Measurements from ENCODE around the gene PACSIN2. TPM values are rescaled to one million over a fixed set of nuclear protein-coding genes. Genes with fewer than 3 reads are reported as not detected.

PACSIN2 gene
- total and polyA plus RNA-seq, 2 of the 13 experiments (the other 11 are each of a cell fraction or from before 2014, with no cell fraction given) = 54.1 to 68.8 TPM

GRCh38 chr22:42994917-42995562 is 19.9 kb downstream of the PACSIN2 start (continued):
- TF ChIP-seq, protein P1, sequence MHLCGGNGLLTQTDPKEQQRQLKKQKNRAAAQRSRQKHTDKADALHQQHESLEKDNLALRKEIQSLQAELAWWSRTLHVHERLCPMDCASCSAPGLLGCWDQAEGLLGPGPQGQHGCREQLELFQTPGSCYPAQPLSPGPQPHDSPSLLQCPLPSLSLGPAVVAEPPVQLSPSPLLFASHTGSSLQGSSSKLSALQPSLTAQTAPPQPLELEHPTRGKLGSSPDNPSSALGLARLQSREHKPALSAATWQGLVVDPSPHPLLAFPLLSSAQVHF (CRISPR knock-in tag; IDR thresholded peaks at IDR 0.05) = no peak
- TF ChIP-seq ZNF549 (CRISPR knock-in tag; IDR thresholded peaks at IDR 0.05) (no peak), ELF4 (CRISPR knock-in tag; IDR thresholded peaks at IDR 0.05; ENCODE audit: borderline replicate concordance) (no peak), ZNF260 (CRISPR knock-in tag; IDR thresholded peaks at IDR 0.05; ENCODE audit: borderline replicate concordance, low read depth) (no peak), ZNF207 (IDR thresholded peaks at IDR 0.05; ENCODE audit: borderline replicate concordance) (no peak), CCDC6 (CRISPR knock-in tag; IDR thresholded peaks at IDR 0.05) (peak; percentile 74; the same call in 1 of the 2 replicates), TEAD2 (CRISPR knock-in tag; IDR thresholded peaks at IDR 0.05) (no peak), ZNF512B (CRISPR knock-in tag; IDR thresholded peaks at IDR 0.05; ENCODE audit: borderline replicate concordance) (peak; percentile 56; the same call in 1 of the 2 replicates), GZF1 (CRISPR knock-in tag; IDR thresholded peaks at IDR 0.05) (no peak), ZBTB34 (CRISPR knock-in tag; IDR thresholded peaks at IDR 0.05) (no peak), HOXA3 (CRISPR knock-in tag; IDR thresholded peaks at IDR 0.05) (0 out of 2 replicates have a peak, but pooled peaks have one; percentile 66), MTA1 (CRISPR knock-in tag; IDR thresholded peaks at IDR 0.05; ENCODE audit: borderline replicate concordance) (peak; percentile 31), ZSCAN22 (CRISPR knock-in tag; IDR thresholded peaks at IDR 0.05) (no peak)
- TF ChIP-seq, protein P2, sequence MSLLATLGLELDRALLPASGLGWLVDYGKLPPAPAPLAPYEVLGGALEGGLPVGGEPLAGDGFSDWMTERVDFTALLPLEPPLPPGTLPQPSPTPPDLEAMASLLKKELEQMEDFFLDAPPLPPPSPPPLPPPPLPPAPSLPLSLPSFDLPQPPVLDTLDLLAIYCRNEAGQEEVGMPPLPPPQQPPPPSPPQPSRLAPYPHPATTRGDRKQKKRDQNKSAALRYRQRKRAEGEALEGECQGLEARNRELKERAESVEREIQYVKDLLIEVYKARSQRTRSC (CRISPR knock-in tag; IDR thresholded peaks at IDR 0.05; ENCODE audit: low read depth) = 0 out of 2 replicates have a peak, but pooled peaks have one; percentile 46
- TF ChIP-seq, protein P3, sequence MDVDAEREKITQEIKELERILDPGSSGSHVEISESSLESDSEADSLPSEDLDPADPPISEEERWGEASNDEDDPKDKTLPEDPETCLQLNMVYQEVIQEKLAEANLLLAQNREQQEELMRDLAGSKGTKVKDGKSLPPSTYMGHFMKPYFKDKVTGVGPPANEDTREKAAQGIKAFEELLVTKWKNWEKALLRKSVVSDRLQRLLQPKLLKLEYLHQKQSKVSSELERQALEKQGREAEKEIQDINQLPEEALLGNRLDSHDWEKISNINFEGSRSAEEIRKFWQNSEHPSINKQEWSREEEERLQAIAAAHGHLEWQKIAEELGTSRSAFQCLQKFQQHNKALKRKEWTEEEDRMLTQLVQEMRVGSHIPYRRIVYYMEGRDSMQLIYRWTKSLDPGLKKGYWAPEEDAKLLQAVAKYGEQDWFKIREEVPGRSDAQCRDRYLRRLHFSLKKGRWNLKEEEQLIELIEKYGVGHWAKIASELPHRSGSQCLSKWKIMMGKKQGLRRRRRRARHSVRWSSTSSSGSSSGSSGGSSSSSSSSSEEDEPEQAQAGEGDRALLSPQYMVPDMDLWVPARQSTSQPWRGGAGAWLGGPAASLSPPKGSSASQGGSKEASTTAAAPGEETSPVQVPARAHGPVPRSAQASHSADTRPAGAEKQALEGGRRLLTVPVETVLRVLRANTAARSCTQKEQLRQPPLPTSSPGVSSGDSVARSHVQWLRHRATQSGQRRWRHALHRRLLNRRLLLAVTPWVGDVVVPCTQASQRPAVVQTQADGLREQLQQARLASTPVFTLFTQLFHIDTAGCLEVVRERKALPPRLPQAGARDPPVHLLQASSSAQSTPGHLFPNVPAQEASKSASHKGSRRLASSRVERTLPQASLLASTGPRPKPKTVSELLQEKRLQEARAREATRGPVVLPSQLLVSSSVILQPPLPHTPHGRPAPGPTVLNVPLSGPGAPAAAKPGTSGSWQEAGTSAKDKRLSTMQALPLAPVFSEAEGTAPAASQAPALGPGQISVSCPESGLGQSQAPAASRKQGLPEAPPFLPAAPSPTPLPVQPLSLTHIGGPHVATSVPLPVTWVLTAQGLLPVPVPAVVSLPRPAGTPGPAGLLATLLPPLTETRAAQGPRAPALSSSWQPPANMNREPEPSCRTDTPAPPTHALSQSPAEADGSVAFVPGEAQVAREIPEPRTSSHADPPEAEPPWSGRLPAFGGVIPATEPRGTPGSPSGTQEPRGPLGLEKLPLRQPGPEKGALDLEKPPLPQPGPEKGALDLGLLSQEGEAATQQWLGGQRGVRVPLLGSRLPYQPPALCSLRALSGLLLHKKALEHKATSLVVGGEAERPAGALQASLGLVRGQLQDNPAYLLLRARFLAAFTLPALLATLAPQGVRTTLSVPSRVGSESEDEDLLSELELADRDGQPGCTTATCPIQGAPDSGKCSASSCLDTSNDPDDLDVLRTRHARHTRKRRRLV (CRISPR knock-in tag; IDR thresholded peaks at IDR 0.05) = no peak
- TF ChIP-seq, protein P4, sequence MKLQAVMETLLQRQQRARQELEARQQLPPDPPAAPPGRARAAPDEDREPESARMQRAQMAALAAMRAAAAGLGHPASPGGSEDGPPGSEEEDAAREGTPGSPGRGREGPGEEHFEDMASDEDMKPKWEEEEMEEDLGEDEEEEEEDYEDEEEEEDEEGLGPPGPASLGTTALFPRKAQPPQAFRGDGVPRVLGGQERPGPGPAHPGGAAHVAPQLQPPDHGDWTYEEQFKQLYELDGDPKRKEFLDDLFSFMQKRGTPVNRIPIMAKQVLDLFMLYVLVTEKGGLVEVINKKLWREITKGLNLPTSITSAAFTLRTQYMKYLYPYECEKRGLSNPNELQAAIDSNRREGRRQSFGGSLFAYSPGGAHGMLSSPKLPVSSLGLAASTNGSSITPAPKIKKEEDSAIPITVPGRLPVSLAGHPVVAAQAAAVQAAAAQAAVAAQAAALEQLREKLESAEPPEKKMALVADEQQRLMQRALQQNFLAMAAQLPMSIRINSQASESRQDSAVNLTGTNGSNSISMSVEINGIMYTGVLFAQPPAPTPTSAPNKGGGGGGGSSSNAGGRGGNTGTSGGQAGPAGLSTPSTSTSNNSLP (IDR thresholded peaks at IDR 0.05; ENCODE audit: low read depth, low read length) = 0 out of 2 replicates have a peak, but pooled peaks have one; percentile 18
